ENCODE results near the gene IKBKG.
"Not testable (repeated sequence)": the region's sequence is repeated elsewhere in the genome, so short reads cannot be mapped to it uniquely, and the experiment has no call there.

The IKBKG gene

DNA sequence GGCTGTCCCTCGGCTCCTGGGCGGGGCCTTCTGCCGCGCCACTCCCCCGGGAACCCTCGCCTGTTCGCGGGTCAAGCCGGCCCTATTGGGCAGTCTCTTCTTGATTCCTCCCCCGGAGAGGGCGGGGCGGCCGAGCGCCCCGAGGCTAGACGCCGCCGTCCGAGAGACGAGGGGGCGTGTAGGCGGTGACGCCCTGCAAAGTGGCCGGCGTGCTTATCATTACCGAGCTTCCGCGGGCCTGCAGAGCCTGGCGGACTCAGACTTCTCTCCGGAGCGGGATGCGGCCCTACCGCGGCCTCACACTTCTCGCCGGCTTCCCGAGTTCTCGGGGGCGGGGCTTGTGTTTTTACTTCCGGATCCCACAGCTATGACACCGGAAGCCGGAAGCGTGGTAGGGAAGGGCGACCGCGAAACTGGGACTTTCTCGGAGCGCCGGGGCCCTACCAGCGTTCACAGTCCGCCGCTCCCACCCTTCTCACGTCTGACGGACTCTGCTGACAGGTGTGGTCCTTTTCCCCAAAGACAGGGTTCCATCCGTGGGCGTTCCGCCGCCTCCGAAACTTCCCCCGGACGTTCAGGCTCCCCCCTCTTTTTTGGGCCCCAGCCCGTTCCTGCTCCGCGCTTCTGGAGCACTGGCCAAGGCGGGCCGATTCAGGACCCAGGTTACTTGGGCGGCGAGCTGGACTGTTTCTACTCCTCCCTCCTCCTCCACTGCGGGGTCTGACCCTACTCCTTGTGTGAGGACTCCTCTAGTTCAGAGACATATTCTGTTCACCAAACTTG, at the start of gene IKBKG:
Gene IKBKG, plus strand, starts transcription at position 376 of the 783 bp plus-strand sequence. CDS start 4,383 bp downstream, outside the sequence.
- DNase-seq = peak; percentile 89

GRCh38 chrX:154501423-154501822, 46.0 kb upstream of the IKBKG start:
- not testable (repeated sequence) for DNase-seq

DNA sequence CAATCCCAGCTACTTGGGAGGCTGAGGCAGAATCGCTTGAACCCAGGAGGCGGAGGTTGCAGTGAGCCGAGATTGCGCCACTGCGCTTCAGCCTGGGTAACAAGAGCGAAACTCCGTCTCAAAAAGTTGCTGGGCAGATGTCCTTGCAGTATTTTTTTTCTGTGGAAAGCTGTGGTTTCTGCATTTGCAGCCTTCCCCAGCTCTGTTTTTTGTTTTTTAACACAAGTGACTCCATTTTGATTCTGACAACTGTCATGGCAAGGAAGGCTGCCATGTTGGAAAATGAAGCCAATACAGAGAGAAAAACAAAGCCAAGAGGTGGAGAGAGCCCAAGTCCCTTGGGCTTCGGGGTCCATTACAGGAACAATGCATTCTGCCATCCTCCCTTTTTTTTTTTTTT, 45.3 kb upstream of the IKBKG start:
- DNase-seq = no peak

GRCh38 chrX:154502989-154503388, 44.4 kb upstream of the IKBKG start:
- no peak for DNase-seq

DNA sequence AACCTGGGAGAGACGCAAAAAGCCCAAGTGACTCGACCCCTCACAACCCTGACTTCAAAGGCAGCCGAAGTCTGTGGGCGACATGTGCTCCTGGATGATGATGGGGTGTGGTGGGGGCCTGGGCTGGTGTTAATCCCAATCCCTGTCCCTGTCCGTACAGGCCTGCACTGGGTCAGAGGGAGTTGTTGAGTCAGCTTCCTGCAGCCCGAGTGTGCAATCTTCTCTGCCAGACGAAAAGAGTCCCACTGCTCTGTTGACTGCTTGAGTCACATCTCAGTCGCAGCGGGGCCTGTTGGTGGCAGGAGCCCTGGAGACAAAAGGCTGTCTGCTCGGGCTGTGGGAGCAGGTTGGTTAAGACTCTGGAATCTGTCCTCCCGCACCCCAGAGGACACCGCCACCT, 41.7 kb upstream of the IKBKG start:
- no peak for DNase-seq

DNA sequence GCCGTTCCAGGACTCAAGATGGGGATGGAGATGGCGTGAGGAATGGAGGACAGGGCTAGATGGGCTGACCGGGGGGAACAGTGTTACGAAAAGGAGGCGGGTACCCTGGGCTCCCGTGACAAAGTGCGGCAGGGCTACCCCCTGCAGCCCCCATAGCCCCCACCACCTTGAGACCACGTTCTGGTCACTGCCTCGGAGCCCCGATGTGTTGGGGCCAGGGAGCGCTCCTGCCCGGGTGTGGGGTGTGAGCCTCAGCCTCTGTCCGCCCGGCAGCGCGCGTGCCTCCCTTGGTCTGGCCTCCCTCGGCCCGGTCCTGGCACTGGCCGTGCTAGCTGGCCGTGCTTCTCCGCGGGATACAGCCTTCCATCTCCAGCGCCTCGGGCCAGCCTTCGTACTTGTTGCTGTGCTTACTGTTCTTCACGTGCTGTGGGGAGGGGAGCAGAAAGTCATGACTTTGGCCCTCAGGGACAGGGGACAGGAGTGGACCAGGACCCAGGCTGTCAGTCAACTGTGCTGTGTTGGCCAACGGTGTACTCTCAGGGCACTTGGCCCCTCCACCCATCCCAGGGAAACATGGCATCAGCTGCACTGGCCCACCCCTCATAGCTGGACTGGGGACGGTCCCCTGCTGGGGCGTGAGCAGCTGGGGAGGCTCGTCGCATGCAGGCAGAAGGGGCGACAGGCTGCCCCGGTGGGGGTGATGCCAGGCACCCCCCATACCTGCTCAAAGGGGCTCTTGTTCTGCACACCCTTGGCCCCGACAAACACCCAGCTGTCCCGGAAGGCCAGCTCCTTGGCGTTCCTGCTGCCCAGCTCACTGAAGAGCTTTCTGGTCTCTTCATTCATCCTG, 40.7 kb upstream of the IKBKG start:
- DNase-seq = no peak

- no peak for DNase-seq
Observed at GRCh38 chrX:154507673-154508383, 39.6 kb upstream of the IKBKG start.

DNA sequence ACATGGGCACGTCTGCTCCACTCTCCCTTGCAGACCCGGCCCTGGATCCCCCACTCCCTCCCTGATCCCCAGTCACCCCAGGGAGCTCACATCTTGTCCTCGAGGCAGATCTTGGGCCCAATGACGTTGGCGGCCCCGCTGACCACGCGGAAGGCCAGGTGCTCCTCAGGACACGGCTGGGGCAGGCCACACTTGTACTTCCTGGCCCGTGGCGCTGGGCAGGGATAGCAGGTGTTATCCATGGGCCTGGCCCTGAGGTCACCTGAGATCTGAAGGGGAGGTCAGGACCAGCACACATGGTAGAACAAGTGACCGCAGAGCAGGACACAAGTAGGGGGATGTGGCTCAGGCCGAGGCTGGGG, 39.1 kb upstream of the IKBKG start:
- no peak for DNase-seq

DNA sequence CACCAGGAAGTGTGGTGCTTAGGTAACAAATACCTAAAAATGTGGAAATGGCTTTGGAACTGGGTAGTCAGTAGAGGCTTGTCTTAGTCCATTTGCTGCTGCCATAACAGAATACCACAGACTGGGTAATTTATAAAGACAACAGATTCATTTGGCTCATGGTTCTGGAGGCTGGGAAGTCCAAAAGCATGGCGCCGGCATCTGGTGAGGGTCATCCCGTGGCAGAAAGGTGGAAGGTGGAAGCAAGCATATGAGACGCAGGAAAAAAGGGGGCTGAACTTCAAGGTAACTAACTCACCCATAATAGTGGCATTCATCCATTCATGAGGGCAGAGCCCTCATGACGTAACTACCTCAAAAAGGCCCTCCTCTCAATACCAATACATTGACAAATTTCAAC, 38.0 kb upstream of the IKBKG start:
- DNase-seq = no peak

GRCh38 chrX:154511761-154512160, 35.7 kb upstream of the IKBKG start:
- DNase-seq = no peak

DNA sequence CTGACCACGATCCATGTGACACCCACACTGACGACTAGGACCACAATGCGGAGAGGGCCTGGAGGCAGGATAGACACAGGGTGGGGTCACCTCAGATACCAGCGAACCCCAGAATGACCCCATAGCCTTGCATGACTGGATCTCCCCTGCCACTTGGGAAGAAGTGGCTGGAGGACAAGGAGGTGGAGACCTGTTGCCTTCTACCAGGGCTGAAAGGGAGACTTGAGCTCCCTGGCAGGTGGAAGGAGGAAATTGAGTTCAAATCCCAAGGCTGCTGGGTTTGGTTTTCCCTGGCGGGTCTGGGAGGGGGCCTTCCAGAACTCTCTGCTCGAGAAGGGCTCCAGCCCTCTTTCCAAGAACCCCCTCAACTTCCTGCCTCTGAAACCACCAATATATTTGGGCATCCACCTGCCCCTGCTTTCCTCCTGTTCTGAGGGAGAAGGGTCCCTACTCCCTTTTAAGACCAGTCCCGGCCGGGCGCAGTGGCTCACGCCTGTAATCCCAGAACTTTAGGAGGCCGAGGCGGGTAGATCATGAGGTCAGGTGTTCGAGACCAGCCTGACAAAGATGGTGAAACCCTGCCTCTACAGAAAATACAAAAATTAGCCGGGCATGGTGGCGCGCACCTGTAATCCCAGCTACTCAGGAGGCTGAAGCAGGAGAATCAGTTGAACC, 34.4 kb upstream of the IKBKG start:
- no peak for DNase-seq

DNA sequence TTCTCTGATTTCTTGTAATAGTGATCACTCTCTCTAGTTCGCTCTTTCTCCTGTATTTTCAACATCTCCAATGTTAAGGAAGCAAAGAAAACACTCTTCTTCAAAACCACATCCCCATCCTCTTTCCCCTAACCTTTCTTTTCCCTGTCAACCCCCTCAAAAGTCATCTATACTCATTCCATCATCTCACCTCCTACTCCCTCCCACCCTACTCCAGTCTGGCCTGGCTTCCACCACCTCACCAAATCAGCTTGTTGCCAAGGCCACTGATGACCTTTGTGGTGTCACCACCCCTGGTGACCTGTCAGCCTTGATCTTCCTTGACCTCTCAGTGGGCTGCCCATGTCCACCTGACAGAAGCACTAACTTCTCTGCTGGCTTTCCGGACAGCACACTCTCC, 33.7 kb upstream of the IKBKG start:
- DNase-seq = no peak

- DNase-seq = no peak
Observed at GRCh38 chrX:154515090-154515965, 32.1 kb upstream of the IKBKG start.

DNA sequence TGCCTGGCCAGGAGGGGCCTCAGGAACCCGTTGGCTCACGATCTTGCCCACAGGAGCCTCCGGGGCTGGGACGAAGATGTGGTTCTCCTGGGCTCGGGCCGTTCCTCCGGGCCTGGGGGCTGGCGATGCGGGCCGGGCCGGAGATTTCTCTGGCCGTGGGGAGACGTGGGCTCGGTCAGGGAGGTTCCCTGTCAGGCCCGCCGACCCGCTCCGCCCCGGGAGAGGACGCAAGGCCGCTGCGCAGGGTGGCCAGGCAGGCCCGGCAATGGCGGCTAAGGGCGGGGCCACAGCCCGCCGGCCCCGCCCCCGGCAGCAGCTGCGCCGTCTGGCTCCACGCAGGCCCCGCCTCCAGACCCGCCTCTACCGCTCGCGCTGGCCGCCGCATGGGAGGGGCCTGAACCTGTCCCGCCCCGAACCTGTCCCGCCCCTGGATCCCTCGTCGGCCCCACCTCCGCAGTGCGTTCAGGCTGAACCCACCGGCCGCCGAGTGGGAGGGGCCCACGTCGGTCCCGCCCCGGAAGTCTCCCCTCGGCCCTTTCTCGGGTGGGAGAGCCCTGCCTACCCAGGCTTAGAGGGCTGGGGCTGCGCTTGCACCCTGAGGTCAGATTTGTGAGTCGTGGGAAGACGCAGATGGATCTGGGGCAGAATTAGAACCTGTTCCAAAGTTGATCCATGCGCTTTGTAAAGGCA, 31.3 kb upstream of the IKBKG start, which contains the start of gene FAM3A:
Gene FAM3A, minus strand, starts transcription at position 267 of the 690 bp plus-strand sequence. CDS start 460 bp downstream, outside the sequence.
- peak; percentile 92 for DNase-seq

- DNase-seq = no peak
Observed at GRCh38 chrX:154516656-154517100, 30.7 kb upstream of the IKBKG start.

GRCh38 chrX:154517101-154517781, 30.2 kb upstream of the IKBKG start:
- no peak for DNase-seq

- no peak for DNase-seq
Observed at GRCh38 chrX:154519389-154519788, 28.0 kb upstream of the IKBKG start.

- DNase-seq = no peak
Observed at GRCh38 chrX:154525606-154526490, 21.6 kb upstream of the IKBKG start.

Data from activated CD8-positive, alpha-beta memory T cell treated with anti-CD3 and anti-CD28 coated beads, Interleukin-2, amount 50 U/mL, for 48 hours (primary cell).